GM18498 (cell line): ENCODE data around the gene VPS37B.

Experiments used
- ATAC-seq: cut with Tn5 transposase; IDR thresholded peaks from one replicate; pipeline ENCODE4 v1.9.1; 2021; ENCODE audit warnings: mild to moderate bottlenecking, moderate library complexity; ENCODE audit not compliant: unreplicated experiment

The VPS37B gene

DNA sequence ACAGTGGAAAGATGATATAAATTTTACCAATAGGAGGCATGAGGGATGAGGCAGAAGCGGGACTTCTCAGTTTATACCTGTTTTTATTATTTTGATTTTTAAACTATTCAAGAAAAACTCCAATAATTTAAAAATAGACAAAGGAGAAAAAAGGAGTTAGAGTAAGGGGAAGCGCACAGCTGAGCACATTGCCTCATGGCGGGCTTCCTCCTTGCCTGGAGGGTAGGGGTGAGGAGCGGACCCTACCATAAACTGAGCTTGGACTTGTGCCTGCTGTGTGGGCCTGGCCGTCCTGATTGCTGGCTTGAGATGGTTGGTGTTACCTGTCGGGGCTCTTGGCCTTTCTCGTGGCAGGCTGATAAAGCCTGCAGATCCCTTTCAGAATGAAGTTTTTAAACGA lies 75.8 kb downstream of the VPS37B start:
- no peak for ATAC-seq

DNA sequence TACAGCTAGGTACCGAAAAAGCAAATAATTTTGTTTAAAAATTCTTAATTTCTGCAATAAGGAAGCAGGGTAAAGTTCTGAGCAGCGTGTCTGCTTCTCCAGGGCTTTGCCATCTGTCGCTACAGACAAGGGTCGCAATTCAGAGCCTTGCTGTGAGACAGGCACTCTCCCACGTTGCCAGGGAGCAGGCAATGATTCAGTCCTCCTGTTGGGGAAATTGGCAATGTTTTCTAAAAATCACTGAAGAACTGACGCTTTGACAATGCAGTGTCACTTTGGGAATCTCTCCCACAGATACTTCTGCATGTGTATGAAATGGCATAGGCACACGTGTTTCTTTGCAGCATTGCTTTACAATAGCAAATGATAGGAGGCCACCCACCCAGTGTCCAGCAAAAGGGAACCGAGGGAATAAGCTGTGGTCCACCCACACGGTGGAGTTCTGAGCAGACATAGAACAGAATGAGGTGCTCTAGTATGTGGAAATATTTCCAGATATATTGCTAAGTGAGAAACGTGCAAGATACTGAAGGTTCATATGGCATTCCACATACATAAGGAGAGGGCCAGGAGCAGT lies 76.6 kb downstream of the VPS37B start:
- ATAC-seq = no peak
